Umbilical cord (tissue), 2 donors: Measurements from ENCODE around the gene OSBPL5. TPM values are rescaled to one million over a fixed set of nuclear protein-coding genes. Genes with fewer than 3 reads are reported as not detected.

Experiments
- DNase-seq: peaks from one replicate; pipeline ENCODE4 v3.0.0-alpha.2; 2015; ENCODE audit warnings: low spot score
- total RNA-seq: library from RNA; depleted of rRNA; stranded (reverse); fragments of >200 nt; gene quantifications from one replicate; pipeline ENCODE4 v1.2.3, GENCODE V29; 2014; ENCODE audit warnings: low replicate concordance; ENCODE audit not compliant: insufficient read depth

OSBPL5 gene
- total RNA-seq, 1 donor from 2014 or later, result 40.0 TPM

- no peak for DNase-seq
These were observed 32.9 kb upstream of the OSBPL5 start for GRCh38 chr11:3197878-3198528.

- no peak for DNase-seq
These were observed 32.1 kb upstream of the OSBPL5 start for GRCh38 chr11:3197044-3197695.

- no peak for DNase-seq
These were observed 31.3 kb upstream of the OSBPL5 start for GRCh38 chr11:3196161-3197043.

GRCh38 chr11:3195251-3196160, 30.4 kb upstream of the OSBPL5 start:
- no peak for DNase-seq

DNA sequence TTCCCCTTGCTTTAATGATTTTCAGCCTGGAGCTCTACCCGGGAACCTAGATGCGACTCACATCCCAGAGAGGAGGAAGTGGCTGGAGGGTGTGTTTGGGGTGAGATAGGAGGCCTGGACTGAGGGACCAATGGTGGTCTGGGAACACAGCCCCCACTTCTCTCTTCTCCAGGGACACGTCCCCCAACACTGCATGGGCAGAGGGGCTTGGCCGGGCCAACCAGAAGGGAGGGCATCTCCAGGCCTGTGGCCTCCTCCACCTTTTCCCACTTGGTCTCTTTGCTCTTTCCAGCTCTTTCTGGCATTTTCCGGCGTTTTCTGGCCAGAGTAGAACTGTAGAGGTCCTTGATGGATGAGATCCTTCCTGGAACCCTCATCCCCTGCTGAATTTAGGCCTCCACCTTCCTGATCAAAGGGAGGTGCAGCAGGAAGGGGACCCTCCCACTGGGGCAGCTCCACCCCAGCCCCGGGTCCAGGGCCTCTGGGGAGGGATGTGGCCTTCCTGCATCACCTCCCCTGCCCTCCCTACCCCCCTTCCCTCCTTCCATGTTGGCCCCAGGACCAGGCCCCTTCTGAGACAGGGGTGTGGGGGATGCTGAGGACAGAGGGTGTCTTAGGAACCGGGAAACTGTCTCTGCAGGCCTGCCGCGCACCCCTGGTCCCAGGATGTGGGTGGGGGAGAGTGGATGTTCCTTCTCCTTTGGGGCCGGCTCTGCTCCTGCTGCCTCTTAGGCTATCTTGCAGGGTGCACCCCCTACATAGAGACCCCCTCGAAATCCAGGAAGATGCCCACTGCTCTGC, 29.1 kb upstream of the OSBPL5 start:
- no peak for DNase-seq

- DNase-seq, result no peak
These were observed 28.4 kb upstream of the OSBPL5 start for GRCh38 chr11:3193373-3194015.

DNA sequence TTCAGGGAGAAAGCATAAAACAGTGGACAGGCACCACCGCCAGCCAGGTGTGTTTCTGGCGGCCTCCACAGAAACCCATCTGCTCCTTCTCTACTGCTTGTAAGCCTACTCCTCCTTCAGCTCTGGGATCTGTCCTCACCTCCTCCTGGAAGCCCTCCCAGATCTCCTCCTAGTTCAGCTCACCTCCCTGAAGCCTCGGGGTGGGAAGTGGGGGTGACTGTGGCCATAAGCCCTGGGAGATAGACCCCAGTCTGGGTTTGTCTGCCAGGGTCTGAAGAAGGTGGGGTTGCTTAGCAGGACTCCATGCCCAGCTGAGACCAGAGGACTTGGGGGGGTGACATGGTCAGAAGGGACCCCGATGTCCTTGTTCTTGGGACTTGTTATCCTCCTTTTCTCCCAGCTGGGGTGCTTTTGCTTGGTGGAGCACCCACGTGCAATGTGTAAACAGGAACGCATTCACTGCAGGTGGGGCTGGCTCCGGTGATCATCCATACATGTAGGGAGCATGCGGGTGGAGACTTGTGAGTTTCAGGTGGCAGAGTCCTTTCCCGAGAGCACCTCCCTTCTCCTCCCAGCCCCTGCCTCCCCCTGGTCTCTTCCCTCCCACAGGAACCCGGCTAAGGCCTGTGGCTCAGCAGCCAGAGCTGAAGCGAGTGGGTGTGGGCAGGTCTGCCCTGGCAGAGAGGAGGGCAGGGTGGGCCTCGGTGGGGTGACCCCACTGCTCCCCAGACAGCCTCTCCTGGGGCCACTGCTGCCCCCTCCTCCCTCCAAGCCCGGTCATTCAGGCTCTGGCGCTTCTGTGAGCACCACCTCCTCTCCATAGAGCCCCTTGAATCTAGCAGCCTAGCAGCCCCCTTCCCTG, 27.6 kb upstream of the OSBPL5 start:
- DNase-seq, result no peak

DNA sequence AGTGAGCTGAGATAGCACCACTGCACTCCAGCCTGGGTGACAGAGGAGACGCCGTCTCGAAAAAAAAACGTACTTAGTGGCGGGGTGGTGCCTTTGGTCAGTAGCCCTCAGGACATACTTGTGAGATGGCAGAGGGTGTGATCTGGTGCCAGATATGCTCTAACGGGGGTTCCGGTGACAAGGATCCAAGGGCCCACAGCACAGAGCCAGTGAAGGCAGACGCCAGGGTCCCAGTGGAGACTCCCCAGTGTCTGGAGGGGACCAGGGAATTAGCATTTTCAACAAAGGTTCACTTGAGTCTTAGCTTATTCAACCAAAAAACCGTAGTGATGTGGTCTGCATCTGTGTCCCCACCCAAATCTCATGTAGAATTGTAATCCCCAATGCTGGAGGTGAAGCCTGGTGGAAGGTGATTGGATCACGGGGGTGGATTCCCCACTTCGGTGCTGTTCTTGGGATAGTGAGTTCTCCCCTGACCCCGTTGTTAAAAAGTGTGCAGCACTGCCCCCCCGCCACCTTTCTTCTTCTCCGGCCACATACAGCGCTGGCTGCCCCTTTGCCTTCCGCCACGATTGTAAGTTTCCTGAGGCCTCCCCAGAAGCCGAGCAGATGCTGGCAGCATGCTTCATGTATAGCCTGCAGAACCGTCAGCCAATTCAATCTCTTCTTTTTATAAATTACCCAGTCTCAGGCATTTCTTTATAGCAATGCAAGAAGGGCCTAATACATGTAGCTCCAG, 26.6 kb upstream of the OSBPL5 start:
- DNase-seq, result no peak

- no peak for DNase-seq
These were observed 25.5 kb upstream of the OSBPL5 start for GRCh38 chr11:3190600-3190999.

- DNase-seq, result no peak
These were observed 24.9 kb upstream of the OSBPL5 start for GRCh38 chr11:3189886-3190583.

- DNase-seq, result no peak
These were observed 24.2 kb upstream of the OSBPL5 start for GRCh38 chr11:3189196-3189843.

- no peak for DNase-seq
These were observed 23.5 kb upstream of the OSBPL5 start for GRCh38 chr11:3188496-3189195.

DNA sequence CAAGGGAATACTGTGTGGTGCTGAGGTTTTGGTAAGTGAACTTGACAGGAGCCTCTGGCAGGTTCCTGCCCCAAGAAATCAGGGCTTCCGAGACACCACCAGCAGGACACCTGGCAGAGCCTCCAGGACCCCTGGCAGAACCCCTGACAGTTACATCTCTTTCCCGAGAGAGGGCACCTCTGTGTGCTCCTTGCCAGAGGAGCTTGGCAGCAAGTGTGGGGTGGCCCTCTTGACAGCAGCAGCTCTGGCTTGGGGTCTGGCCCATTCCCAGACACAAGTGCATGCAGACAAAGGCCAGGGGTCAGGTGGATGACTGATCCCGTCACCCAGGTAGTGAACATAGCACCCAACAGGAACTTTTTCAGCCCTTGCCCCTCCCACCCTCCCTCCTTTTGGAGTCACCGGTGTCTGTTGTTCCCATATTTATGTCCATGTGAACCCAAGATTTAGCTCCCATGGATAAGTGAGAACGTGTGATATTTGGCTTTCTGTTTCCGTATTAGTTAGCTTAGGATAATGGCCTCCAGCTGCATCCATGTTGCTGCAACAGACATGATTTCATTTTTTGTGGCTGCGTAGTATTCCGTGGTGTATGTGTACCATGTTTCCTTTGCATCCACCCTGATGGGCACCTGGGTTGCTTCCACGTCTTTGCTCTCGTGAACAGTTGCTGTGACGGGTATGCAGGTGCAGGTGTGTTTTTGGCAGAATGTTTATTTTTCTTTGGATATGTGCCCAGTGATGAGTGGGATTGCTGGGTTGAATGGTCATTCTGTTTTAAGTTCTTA, 21.2 kb upstream of the OSBPL5 start:
- no peak for DNase-seq

GRCh38 chr11:3184732-3185347, 19.7 kb upstream of the OSBPL5 start:
- DNase-seq, result no peak

DNA sequence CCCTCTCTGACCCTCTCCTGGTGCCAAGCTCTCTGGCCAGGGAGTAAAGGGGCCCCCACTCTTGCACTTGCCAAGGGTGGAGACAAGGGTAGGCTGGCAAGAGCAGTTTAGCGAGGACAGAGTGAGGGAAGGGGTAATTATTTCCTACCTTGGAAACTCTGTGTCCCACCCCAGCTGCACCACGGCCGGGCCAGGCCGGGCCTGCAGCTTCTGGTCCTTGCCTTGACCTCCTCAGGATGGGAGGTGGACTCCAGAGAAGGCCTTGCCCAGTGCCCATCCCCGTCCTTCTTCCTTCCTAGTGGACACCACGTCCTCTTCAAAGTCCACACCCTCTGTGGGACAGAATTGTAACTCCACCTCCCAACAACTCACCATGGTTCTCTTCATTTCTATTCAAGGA, 18.4 kb upstream of the OSBPL5 start:
- DNase-seq, result no peak
